ENCODE results near the gene SEMA4D. TPM values are rescaled to one million over a fixed set of nuclear protein-coding genes. Genes with fewer than 3 reads are reported as not detected.

SEMA4D gene
- total and polyA plus RNA-seq, 9 of the 15 experiments (the other 6 are each of a cell fraction or from before 2014, with no cell fraction given) = 0.38 to 5.1 (median 1.8) TPM

GRCh38 chr9:89449261-89449671, 48.6 kb downstream of the SEMA4D start:
- no peak overlapping the region for H3K4me3 ChIP-seq
- H4K20me1 ChIP-seq (replicated peaks; ENCODE audit: control insufficient read depth, insufficient read depth, low read length) = no peaks in the 10 kb centered on the region; the same call in 1 of the 2 replicates
- no peaks in the 10 kb centered on the region for H3K4me1 ChIP-seq (replicated peaks in 1 of 2; ENCODE audit: control insufficient read depth in 2 of 2, insufficient read depth in 2 of 2, low read length in 2 of 2)
- POLR2A ChIA-PET = interaction anchor here (1.0 kb wide), 1 partner anchor 10 kb away, joined by 5 read pairs; no protein-coding TSS in a partner anchor
- no peak for TF ChIP-seq SNAPC5 (CRISPR knock-in tag; IDR thresholded peaks at IDR 0.05)
- no peak for TF ChIP-seq MTA3 (IDR thresholded peaks at IDR 0.05; ENCODE audit: borderline replicate concordance)
- TF ChIP-seq PHF8 (IDR thresholded peaks at IDR 0.05; ENCODE audit: borderline replicate concordance, low read length) = no peak
- 0 out of 2 replicates have a peak, but pooled peaks have one; percentile 7 for TF ChIP-seq SPI1 (IDR thresholded peaks at IDR 0.05; ENCODE audit: borderline replicate concordance, low read depth, low read length)
- no peak for TF ChIP-seq NUFIP1 (IDR thresholded peaks at IDR 0.05; ENCODE audit: partially characterized antibody)
- no peaks in the 10 kb centered on the region for H3K36me3 ChIP-seq (ENCODE audit: control insufficient read depth, insufficient read depth, low read length)
- no peaks in the 10 kb centered on the region for H3K9me1 ChIP-seq (ENCODE audit: control insufficient read depth, insufficient read depth, low read length)
- no peak for FAIRE-seq
- no peak overlapping the region for H2AFZ ChIP-seq (ENCODE audit: low read depth, low read length)
- WGBS (ENCODE audit: insufficient coverage, low coverage, missing lambda C conversion rate) = 11% methylated on average over 11 of the region's 17 CpGs
- intact Hi-C loops (cut with micrococcal nuclease) (no loop called here), in situ Hi-C loops (cut with MboI) (no loop called here)
- BruUV-seq (replicated peaks) = no TSS peak
- no peak overlapping the region for H3K4me2 ChIP-seq (ENCODE audit: insufficient read depth, low read length)
- H3K79me2 ChIP-seq (ENCODE audit: control insufficient read depth, insufficient read depth, low read length) = no peaks in the 10 kb centered on the region
- peaks cover 0 to 42% of the 10 kb centered on the region in 2 experiments; a peak in 3 of 5 replicates for H3K27me3 ChIP-seq (ENCODE audit: control insufficient read depth in 2 of 2, insufficient read depth in 2 of 2, low read length in 2 of 2)
- H3K9ac ChIP-seq (ENCODE audit: insufficient read depth in 1 of 2, low read depth in 2 of 2, low read length in 2 of 2) = no peak overlapping the region
- CTCF ChIA-PET (ENCODE audit: low intra/inter-chr PET ratio) = no interaction called here
- no peak for DNase-seq (ENCODE audit: extremely low read depth in 1 of 4, low spot score in 3 of 4)
- H3K9me3 ChIP-seq (replicated peaks; ENCODE audit: control insufficient read depth, insufficient read depth, low read depth, low read length) = no peaks in the 10 kb centered on the region
- no peak overlapping the region for H3K27ac ChIP-seq (ENCODE audit: extremely low read depth, low read depth, low read length)
- no peak for ATAC-seq

GRCh38 chr9:89448821-89449220, 49.1 kb downstream of the SEMA4D start:
- H3K4me2 ChIP-seq (ENCODE audit: insufficient read depth, low read length) = no peak overlapping the region
- no TSS peak for BruUV-seq (replicated peaks)
- H3K9me3 ChIP-seq (replicated peaks; ENCODE audit: control insufficient read depth, insufficient read depth, low read depth, low read length) = no peaks in the 10 kb centered on the region
- H3K4me1 ChIP-seq (replicated peaks in 1 of 2; ENCODE audit: control insufficient read depth in 2 of 2, insufficient read depth in 2 of 2, low read length in 2 of 2) = no peaks in the 10 kb centered on the region
- DNase-seq (ENCODE audit: extremely low read depth in 1 of 4, low spot score in 3 of 4) = no peak
- in situ Hi-C loops (cut with MboI) (no loop called here), intact Hi-C loops (cut with micrococcal nuclease) (no loop called here)
- H3K79me2 ChIP-seq (ENCODE audit: control insufficient read depth, insufficient read depth, low read length) = no peaks in the 10 kb centered on the region
- no peaks in the 10 kb centered on the region; the same call in 1 of the 2 replicates for H4K20me1 ChIP-seq (replicated peaks; ENCODE audit: control insufficient read depth, insufficient read depth, low read length)
- ATAC-seq = no peak
- H3K4me3 ChIP-seq = no peak overlapping the region
- CTCF ChIA-PET (ENCODE audit: low intra/inter-chr PET ratio) = no interaction called here
- no peak overlapping the region for H3K9ac ChIP-seq (ENCODE audit: insufficient read depth in 1 of 2, low read depth in 2 of 2, low read length in 2 of 2)
- no peaks in the 10 kb centered on the region for H3K9me1 ChIP-seq (ENCODE audit: control insufficient read depth, insufficient read depth, low read length)
- H3K27me3 ChIP-seq (ENCODE audit: control insufficient read depth in 2 of 2, insufficient read depth in 2 of 2, low read length in 2 of 2) = peaks cover 0 to 42% of the 10 kb centered on the region in 2 experiments; a peak in 3 of 5 replicates
- POLR2A ChIA-PET = interaction anchor here (1.0 kb wide), 1 partner anchor 10 kb away, joined by 5 read pairs; no protein-coding TSS in a partner anchor
- H3K27ac ChIP-seq (ENCODE audit: extremely low read depth, low read depth, low read length) = no peak overlapping the region
- FAIRE-seq = no peak
- no peaks in the 10 kb centered on the region for H3K36me3 ChIP-seq (ENCODE audit: control insufficient read depth, insufficient read depth, low read length)
- 5% methylated on average over 6 of the region's 8 CpGs for WGBS (ENCODE audit: insufficient coverage, low coverage, missing lambda C conversion rate)
- H2AFZ ChIP-seq (ENCODE audit: low read depth, low read length) = no peak overlapping the region
- TF ChIP-seq ZBTB11 (CRISPR knock-in tag; IDR thresholded peaks at IDR 0.05) (no peak), PHB (CRISPR knock-in tag; IDR thresholded peaks at IDR 0.05) (no peak), BRF1 (IDR thresholded peaks at IDR 0.05; ENCODE audit: borderline replicate concordance, extremely low read depth, insufficient read length) (no peak), GTF2B (IDR thresholded peaks at IDR 0.05; ENCODE audit: extremely low read depth, insufficient read length) (no peak), CAMTA2 (CRISPR knock-in tag; conservative IDR thresholded peaks at IDR 0.05) (no peak), FUS (optimal IDR thresholded peaks at IDR 0.05; ENCODE audit: low read depth, low read length) (no peak), SNRNP70 (optimal IDR thresholded peaks at IDR 0.05; ENCODE audit: low read depth, low read length) (no peak)

Measured in K562 (cell line).